SK-N-SH treated with all-trans-retinoic acid at 6 μM for 48 hours (cell line): ENCODE results near the gene SLC2A4.

Experiments used
- ATAC-seq: fragments of 200-7000 bp; cut with Tn5 transposase; 3 replicates; pipeline ENCODE4 v1.9.1; 2020; ENCODE audit warnings: mild to moderate bottlenecking, moderate library complexity
- ARNTL ChIP-seq: fragments of 450-650 bp; formaldehyde crosslinking; IDR thresholded peaks from 2 replicates; pipeline ENCODE4 v1.5.0; 2020; ENCODE audit warnings: low read depth, mild to moderate bottlenecking, moderate library complexity, borderline replicate concordance
- CREB5 ChIP-seq: fragments of 250-450 bp; sonication (Bioruptor Pico); IDR thresholded peaks from 2 replicates; pipeline ENCODE4 v1.5.1; 2020; ENCODE audit warnings: low read depth, mild to moderate bottlenecking, moderate library complexity
- CSRNP3 ChIP-seq: fragments of 250-450 bp; sonication (Bioruptor Pico); IDR thresholded peaks from 2 replicates; pipeline ENCODE4 v1.5.1; 2021; ENCODE audit warnings: mild to moderate bottlenecking, moderate library complexity
- ESRRG ChIP-seq: fragments of 250-450 bp; sonication (Bioruptor Pico); IDR thresholded peaks from 2 replicates; pipeline ENCODE4 v1.6.1; 2021; ENCODE audit warnings: mild to moderate bottlenecking
- GLIS3 ChIP-seq: fragments of 250-450 bp; sonication (Bioruptor Pico); IDR thresholded peaks from 2 replicates; pipeline ENCODE4 v1.5.0; 2020; ENCODE audit warnings: mild to moderate bottlenecking, moderate library complexity
- ISL1 ChIP-seq: fragments of 250-450 bp; sonication (Bioruptor Pico); IDR thresholded peaks from 2 replicates; pipeline ENCODE4 v2.1.2; 2022; ENCODE audit warnings: mild to moderate bottlenecking, moderate library complexity
- OSR1 ChIP-seq: fragments of 250-450 bp; sonication (Bioruptor Pico); IDR thresholded peaks from 2 replicates; pipeline ENCODE4 v1.8.0; 2022; ENCODE audit warnings: moderate library complexity, mild to moderate bottlenecking, inconsistent platforms
- PATZ1 ChIP-seq: fragments of 250-450 bp; sonication (Bioruptor Pico); IDR thresholded peaks from 2 replicates; pipeline ENCODE4 v1.8.0; 2020; ENCODE audit warnings: mild to moderate bottlenecking, moderate library complexity, borderline replicate concordance
- POU6F1 ChIP-seq: fragments of 250-450 bp; sonication (Bioruptor Pico); IDR thresholded peaks from 2 replicates; pipeline ENCODE4 v1.8.0; 2021; ENCODE audit warnings: low read depth, mild to moderate bottlenecking, moderate library complexity, borderline replicate concordance
- RARB ChIP-seq: fragments of 250-450 bp; sonication (Bioruptor Pico); IDR thresholded peaks from 2 replicates; pipeline ENCODE4 v1.8.0; 2021; ENCODE audit warnings: mild to moderate bottlenecking, moderate library complexity
- SNAI2 ChIP-seq: fragments of 250-450 bp; sonication (Bioruptor Pico); IDR thresholded peaks from 2 replicates; pipeline ENCODE4 v1.5.0; 2020; ENCODE audit warnings: mild to moderate bottlenecking, moderate library complexity
- TCF4 ChIP-seq: fragments of 250-450 bp; sonication (Bioruptor Pico); IDR thresholded peaks from 2 replicates; pipeline ENCODE4 v1.8.0; 2021; ENCODE audit warnings: mild to moderate bottlenecking, moderate library complexity, borderline replicate concordance
- TOX ChIP-seq: fragments of 250-450 bp; sonication (Bioruptor Pico); IDR thresholded peaks from 2 replicates; pipeline ENCODE4 v1.8.0; 2021; ENCODE audit warnings: mild to moderate bottlenecking, moderate library complexity, borderline replicate concordance
- TSHZ2 ChIP-seq: fragments of 250-450 bp; sonication (Bioruptor Pico); IDR thresholded peaks from 2 replicates; pipeline ENCODE4 v1.5.0; 2020; ENCODE audit warnings: mild to moderate bottlenecking, moderate library complexity
- ZFP3 ChIP-seq: fragments of 250-450 bp; sonication (Bioruptor Pico); IDR thresholded peaks from 2 replicates; pipeline ENCODE4 v1.5.0; 2020; ENCODE audit warnings: mild to moderate bottlenecking, moderate library complexity
- ZFP30 ChIP-seq: fragments of 450-650 bp; formaldehyde crosslinking; IDR thresholded peaks from 2 replicates; pipeline ENCODE4 v1.5.0; 2022; ENCODE audit warnings: mild to moderate bottlenecking, moderate library complexity
- ZNF565 ChIP-seq: fragments of 450-650 bp; formaldehyde crosslinking; conservative IDR thresholded peaks from 2 replicates; pipeline ENCODE4 v1.5.0; 2020; ENCODE audit warnings: low read depth, mild to moderate bottlenecking, moderate library complexity
- ZNF8 ChIP-seq: fragments of 450-650 bp; formaldehyde crosslinking; IDR thresholded peaks from 2 replicates; pipeline ENCODE4 v1.5.0; 2020; ENCODE audit warnings: mild to moderate bottlenecking, moderate library complexity

Gene SLC2A4

GRCh38 chr17:7249830-7250229 lies 31.7 kb upstream of the SLC2A4 start:
- no peak for ATAC-seq
- no peak for TF ChIP-seq TOX
- no peak for TF ChIP-seq ZFP3 (CRISPR knock-in tag)
- no peak for TF ChIP-seq ZNF8
- no peak for TF ChIP-seq SNAI2
- TF ChIP-seq ISL1 (CRISPR knock-in tag): no peak
- TF ChIP-seq CSRNP3 (CRISPR knock-in tag): no peak
- no peak for TF ChIP-seq PATZ1 (CRISPR knock-in tag)

GRCh38 chr17:7250695-7251627 lies 30.6 kb upstream of the SLC2A4 start:
- peak; percentile 23 for ATAC-seq
- TF ChIP-seq SNAI2 (no peak), ZFP30 (CRISPR knock-in tag) (no peak), GLIS3 (CRISPR knock-in tag) (no peak), ZNF565 (CRISPR knock-in tag) (no peak), CREB5 (CRISPR knock-in tag) (no peak), TCF4 (CRISPR knock-in tag) (no peak), ZFP3 (CRISPR knock-in tag) (no peak), ARNTL (no peak), CSRNP3 (CRISPR knock-in tag) (no peak), ISL1 (CRISPR knock-in tag) (no peak), ESRRG (CRISPR knock-in tag) (no peak), POU6F1 (CRISPR knock-in tag) (no peak), TOX (no peak), TSHZ2 (CRISPR knock-in tag) (no peak), ZNF8 (no peak), RARB (no peak), OSR1 (CRISPR knock-in tag) (no peak)
